Mucosa of descending colon (tissue), 3 donors: ENCODE results near the gene BTD. TPM values are rescaled to one million over a fixed set of nuclear protein-coding genes. Genes with fewer than 3 reads are reported as not detected.
A peak's percentile ranks its signal among the peaks of the same experiment; 100 is the strongest.
"Not testable (repeated sequence)": the region's sequence is repeated elsewhere in the genome, so short reads cannot be mapped to it uniquely, and the experiment has no call there.

ENCODE experiments used
- ATAC-seq: fragments of 200-7000 bp; cut with Tn5 transposase; one replicate; pipeline ENCODE4 v1.9.1; 2020; ENCODE audit warnings: mild to moderate bottlenecking, moderate library complexity
- DNase-seq, 3 donors: peaks; one replicate each; pipeline ENCODE4 v3.0.0-alpha.2; 2020
- H3K36me3 ChIP-seq: fragments of 200-600 bp; one replicate; pipeline ENCODE4 v1.8.0; 2021; ENCODE audit warnings: low read depth, mild to moderate bottlenecking
- H3K4me1 ChIP-seq: fragments of 200-600 bp; one replicate; pipeline ENCODE4 v1.8.0; 2021; ENCODE audit warnings: low read depth, mild to moderate bottlenecking
- H3K4me3 ChIP-seq: fragments of 200-600 bp; one replicate; pipeline ENCODE4 v1.8.0; 2021; ENCODE audit warnings: mild to moderate bottlenecking
- H3K9me3 ChIP-seq: fragments of 200-600 bp; one replicate; pipeline ENCODE4 v1.8.0; 2021; ENCODE audit warnings: mild to moderate bottlenecking
- CTCF ChIP-seq: fragments of 200-600 bp; IDR thresholded peaks from one replicate; pipeline ENCODE4 v1.8.0; 2022; ENCODE audit warnings: antibody characterized with exemption, mild to moderate bottlenecking
- intact Hi-C, 2 donors: fragments of 100-400 bp; cut with DNase I in 1 of 2; cut with micrococcal nuclease in 1 of 2; formaldehyde crosslinking; loops; one replicate each; pipeline versions ENCODE4 v1.11.0 to v1.11.1; 2022; cut with DNase I, micrococcal nuclease
- total RNA-seq, 3 donors: library from RNA; stranded (reverse); fragmentation: NEBNext Ultra II Directional in 2 of 3; extraction: Animal tissue kit (Norgen Biotek cat#: 25700) in 2 of 3; gene quantifications; one replicate each; pipeline versions ENCODE4 v1.2.1 to v1.2.4, GENCODE V29; 2021 to 2023
- donor health status: DM: no; HTN: no; CAD: no; lungs with moderate emphysema.
- donor health status: DM: no; HTN: no; CAD: no.
- donor health status: DM: no; HTN: yes; CAD: no.

Gene BTD
- total RNA-seq, 3 donors from 2014 or later = 22.6 to 32.5 (median 26.6) TPM

DNA sequence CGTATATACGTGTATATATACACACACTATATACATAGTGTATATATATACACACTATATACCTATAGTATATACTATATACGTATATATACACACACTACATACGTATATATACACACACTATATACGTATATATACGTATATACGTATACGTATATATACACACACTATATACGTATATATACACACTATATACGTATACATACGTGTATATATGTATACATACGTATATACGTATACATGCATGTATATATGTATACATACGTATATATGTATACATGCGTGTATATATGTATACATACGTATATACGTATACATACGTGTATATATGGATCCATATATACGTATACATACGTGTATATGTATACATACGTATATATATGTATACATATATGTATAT lies 9.6 kb upstream of the BTD start:
- Histone ChIP-seq H3K4me1 (no peaks in the 10 kb centered on the region), H3K4me3 (no peak overlapping the region), H3K9me3 (no peaks in the 10 kb centered on the region), H3K36me3 (peaks cover 3% of the 10 kb centered on the region)
- DNase-seq (no peak), ATAC-seq (no peak)
- no peak for TF ChIP-seq CTCF
- intact Hi-C loops = no loop called here

DNA sequence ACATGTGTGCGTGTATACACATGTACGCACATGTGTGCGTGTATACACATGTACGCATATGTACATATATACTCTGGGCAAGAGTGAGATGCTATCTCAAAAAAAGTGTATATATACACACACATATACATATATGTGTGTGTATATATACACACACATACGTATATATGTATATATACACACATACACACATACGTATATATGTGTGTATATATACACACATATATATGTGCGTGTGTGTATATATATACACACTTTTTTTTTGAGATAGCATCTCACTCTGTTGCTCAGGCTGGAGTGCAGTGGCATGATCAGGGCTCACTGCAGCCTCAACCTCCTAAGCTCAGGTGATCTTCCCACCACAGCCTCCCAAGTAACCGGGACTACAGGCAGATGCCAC lies 8.6 kb upstream of the BTD start:
- TF ChIP-seq CTCF = no peak
- intact Hi-C loops = no loop called here
- DNase-seq = no peak
- Histone ChIP-seq H3K4me3 (no peak overlapping the region), H3K9me3 (no peaks in the 10 kb centered on the region), H3K4me1 (no peaks in the 10 kb centered on the region), H3K36me3 (peaks cover 3% of the 10 kb centered on the region)
- no peak for ATAC-seq

DNA sequence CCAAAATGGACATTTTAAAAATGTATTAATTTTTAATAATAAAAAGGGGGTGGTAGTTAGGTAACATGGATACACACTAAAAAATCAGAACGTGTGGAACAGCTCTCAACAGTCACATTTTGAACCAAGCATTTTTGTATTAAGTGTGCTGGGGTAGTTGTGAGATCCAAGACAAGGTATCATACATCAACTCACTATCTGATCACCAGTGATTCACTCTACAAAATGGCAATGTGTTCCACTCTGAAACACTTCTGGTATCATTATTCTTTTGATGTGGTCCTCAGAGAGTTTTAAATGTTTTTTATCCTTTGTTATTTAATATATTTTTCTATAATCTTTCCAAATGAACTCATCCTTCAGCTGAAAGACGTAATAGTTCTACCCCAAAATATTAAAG lies 5.6 kb upstream of the BTD start:
- Histone ChIP-seq H3K4me3 (no peak overlapping the region), H3K9me3 (no peaks in the 10 kb centered on the region), H3K36me3 (peaks cover 3% of the 10 kb centered on the region), H3K4me1 (peaks cover 11% of the 10 kb centered on the region)
- ATAC-seq (no peak), DNase-seq (no peak)
- intact Hi-C loops = no loop called here
- no peak for TF ChIP-seq CTCF

DNA sequence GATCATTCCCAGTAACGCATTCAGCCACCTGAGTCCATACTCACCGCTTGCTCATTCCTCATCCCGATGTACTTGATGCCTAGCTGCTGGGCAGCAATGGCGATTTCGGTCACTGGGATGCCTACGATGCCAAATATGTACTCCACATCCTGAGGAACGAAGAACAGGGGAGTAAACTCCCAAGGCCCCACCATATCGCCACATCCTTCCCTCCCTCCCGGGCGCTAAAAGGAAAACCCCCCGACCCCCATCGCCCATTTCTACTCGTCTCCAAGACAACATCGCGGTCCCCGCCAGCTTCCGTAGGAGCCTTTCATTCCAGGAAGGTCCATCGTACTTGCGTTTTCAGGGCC lies 523 bp upstream of the BTD start:
- Histone ChIP-seq H3K9me3 (no peaks in the 10 kb centered on the region), H3K4me1 (peaks cover 15% of the 10 kb centered on the region), H3K4me3 (peak overlapping the region; percentile 31), H3K36me3 (no peaks in the 10 kb centered on the region)
- intact Hi-C loops = no loop called here
- ATAC-seq (peak; percentile 4), DNase-seq (no peak)
- TF ChIP-seq CTCF = no peak

GRCh38 chr3:15602146-15602536 lies 596 bp downstream of the BTD start:
- intact Hi-C loops = no loop called here
- no peaks in the 10 kb centered on the region for H3K9me3 ChIP-seq
- ATAC-seq = peak; percentile 3
- no peak for TF ChIP-seq CTCF
- H3K4me3 ChIP-seq = peak overlapping the region; percentile 31
- peaks cover 16% of the 10 kb centered on the region for H3K4me1 ChIP-seq
- H3K36me3 ChIP-seq = no peaks in the 10 kb centered on the region
- no peak for DNase-seq

GRCh38 chr3:15602816-15603215 lies 1.3 kb downstream of the BTD start:
- H3K9me3 ChIP-seq, intact Hi-C loops, H3K36me3 ChIP-seq, DNase-seq, H3K4me3 ChIP-seq, ATAC-seq: not testable (repeated sequence)
- H3K4me1 ChIP-seq = peaks cover 19% of the 10 kb centered on the region

- ATAC-seq, intact Hi-C loops: not testable (repeated sequence)
Observed at GRCh38 chr3:15604584-15604983, 3.0 kb downstream of the BTD start.

More at GRCh38 chr3:15604584-15604983, 3.0 kb downstream of the BTD start:
- H3K4me1 ChIP-seq = peaks cover 24% of the 10 kb centered on the region
- H3K36me3 ChIP-seq, H3K9me3 ChIP-seq, DNase-seq, H3K4me3 ChIP-seq: not testable (repeated sequence)
